Measurements from ENCODE around the gene RASL11A. TPM values are rescaled to one million over a fixed set of nuclear protein-coding genes. Genes with fewer than 3 reads are reported as not detected.

The RASL11A gene
- polyA plus RNA-seq, 3 donors, result 1.0 to 6.8 (median 3.8) TPM

GRCh38 chr13:27310946-27311345, 40.3 kb downstream of the RASL11A start:
- H3K36me3 Mint-ChIP-seq, result no peaks in the 10 kb centered on the region
- no peak overlapping the region for H3K4me2 ChIP-seq (replicated peaks; ENCODE audit: extremely low read depth, low read length, poor library complexity, severe bottlenecking)
- no peak overlapping the region for H3K27ac Mint-ChIP-seq

GRCh38 chr13:27311518-27312210, 41.0 kb downstream of the RASL11A start:
- intact Hi-C loops (cut with micrococcal nuclease), result no loop called here
- Histone ChIP-seq H3K27ac (ENCODE audit: low read depth in 1 of 2, low read length in 2 of 2) (no peak overlapping the region), H3K9me3 (replicated peaks in 1 of 2; ENCODE audit: control insufficient read depth in 1 of 2, insufficient read depth in 1 of 2, low read length in 2 of 2) (no peaks in the 10 kb centered on the region), H2AFZ (ENCODE audit: insufficient read depth, low read depth, low read length, poor library complexity, severe bottlenecking) (no peak overlapping the region), H3K4me2 (replicated peaks; ENCODE audit: extremely low read depth, low read length, poor library complexity, severe bottlenecking) (no peak overlapping the region), H4K20me1 (ENCODE audit: insufficient read depth, low read length) (no peaks in the 10 kb centered on the region), H3K27me3 (ENCODE audit: control insufficient read depth in 2 of 2, insufficient read depth in 2 of 2, low read length in 2 of 2) (no peaks in the 10 kb centered on the region), H3K9ac (ENCODE audit: insufficient read depth, low read length, poor library complexity, severe bottlenecking) (no peak overlapping the region), H3K4me1 (ENCODE audit: control insufficient read depth in 1 of 2, insufficient read depth in 2 of 2, low read length in 2 of 2) (no peaks in the 10 kb centered on the region), H3K4me3 (replicated peaks in 1 of 3; ENCODE audit: low read depth in 2 of 3, low read length in 3 of 3) (no peak overlapping the region), H3K36me3 (replicated peaks in 1 of 2; ENCODE audit: control insufficient read depth in 1 of 2, insufficient read depth in 2 of 2, low read length in 2 of 2) (no peaks in the 10 kb centered on the region), H3K79me2 (ENCODE audit: insufficient read depth, low read length) (no peaks in the 10 kb centered on the region)
- TF ChIP-seq CTCF (IDR thresholded peaks at IDR 0.05), result no peak
- 100% methylated on average over 1 of the region's 6 CpGs for WGBS (ENCODE audit: insufficient coverage)
- H3K9me3 Mint-ChIP-seq, result peaks cover 0 to 2% (median 0%) of the 10 kb centered on the region in 7 donors
- H3K4me3 Mint-ChIP-seq, result no peak overlapping the region
- H3K4me1 Mint-ChIP-seq, result peaks cover 4% of the 10 kb centered on the region
- H3K36me3 Mint-ChIP-seq, result no peaks in the 10 kb centered on the region
- peaks cover under 1 to 12% (median 10%) of the 10 kb centered on the region in 3 donors for H3K27me3 Mint-ChIP-seq (ENCODE audit: low read depth in 3 of 3)
- H3K27ac Mint-ChIP-seq, result no peak overlapping the region
- DNase-seq, result no peak

More at GRCh38 chr13:27310946-27311345, 40.3 kb downstream of the RASL11A start:
- no peak for DNase-seq
- no peak overlapping the region for H3K9ac ChIP-seq (ENCODE audit: insufficient read depth, low read length, poor library complexity, severe bottlenecking)
- H3K4me1 ChIP-seq (ENCODE audit: control insufficient read depth in 1 of 2, insufficient read depth in 2 of 2, low read length in 2 of 2), result no peaks in the 10 kb centered on the region
- H3K4me1 Mint-ChIP-seq, result peaks cover 2% of the 10 kb centered on the region
- H2AFZ ChIP-seq (ENCODE audit: insufficient read depth, low read depth, low read length, poor library complexity, severe bottlenecking), result no peak overlapping the region
- peaks cover 0 to 12% (median 10%) of the 10 kb centered on the region in 3 donors for H3K27me3 Mint-ChIP-seq (ENCODE audit: low read depth in 3 of 3)
- H3K9me3 ChIP-seq (replicated peaks in 1 of 2; ENCODE audit: control insufficient read depth in 1 of 2, insufficient read depth in 1 of 2, low read length in 2 of 2), result no peaks in the 10 kb centered on the region
- no peak for TF ChIP-seq CTCF (IDR thresholded peaks at IDR 0.05)
- H3K79me2 ChIP-seq (ENCODE audit: insufficient read depth, low read length), result no peaks in the 10 kb centered on the region
- intact Hi-C loops (cut with micrococcal nuclease), result no loop called here
- H3K27ac ChIP-seq (ENCODE audit: low read depth in 1 of 2, low read length in 2 of 2), result no peak overlapping the region
- no peaks in the 10 kb centered on the region for H3K36me3 ChIP-seq (replicated peaks in 1 of 2; ENCODE audit: control insufficient read depth in 1 of 2, insufficient read depth in 2 of 2, low read length in 2 of 2)
- no peaks in the 10 kb centered on the region for H4K20me1 ChIP-seq (ENCODE audit: insufficient read depth, low read length)
- no peaks in the 10 kb centered on the region for H3K27me3 ChIP-seq (ENCODE audit: control insufficient read depth in 2 of 2, insufficient read depth in 2 of 2, low read length in 2 of 2)
- no peak overlapping the region for H3K4me3 ChIP-seq (replicated peaks in 1 of 3; ENCODE audit: low read depth in 2 of 3, low read length in 3 of 3)
- H3K4me3 Mint-ChIP-seq, result no peak overlapping the region
- peaks cover 0 to 2% (median 0%) of the 10 kb centered on the region in 7 donors for H3K9me3 Mint-ChIP-seq
- 100% methylated on average over 1 of the region's 2 CpGs for WGBS (ENCODE audit: insufficient coverage)

Data from CD14-positive monocyte (primary cell).